ENCODE results near the gene SLC3A2.

DNA sequence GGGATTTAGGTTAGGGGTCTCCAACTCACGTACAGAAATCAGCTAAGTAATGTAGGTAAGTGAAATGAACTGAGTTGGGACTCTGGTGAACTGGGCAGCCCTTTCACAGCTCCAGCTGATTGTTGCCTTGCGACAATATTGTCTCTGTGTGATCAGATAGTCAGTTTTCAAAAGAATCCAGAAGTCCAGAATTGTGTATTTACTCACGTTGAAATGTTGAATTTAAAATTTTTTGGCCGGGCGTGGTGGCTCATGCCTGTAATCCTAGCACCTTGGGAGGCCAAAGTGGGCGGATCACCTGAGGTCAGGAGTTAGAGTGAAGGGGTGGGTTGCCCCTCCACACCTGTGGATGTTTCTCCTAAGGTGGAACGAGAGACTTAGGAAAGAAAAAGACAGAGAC lies 22.5 kb upstream of the SLC3A2 start:
- TF ChIP-seq, protein P1, sequence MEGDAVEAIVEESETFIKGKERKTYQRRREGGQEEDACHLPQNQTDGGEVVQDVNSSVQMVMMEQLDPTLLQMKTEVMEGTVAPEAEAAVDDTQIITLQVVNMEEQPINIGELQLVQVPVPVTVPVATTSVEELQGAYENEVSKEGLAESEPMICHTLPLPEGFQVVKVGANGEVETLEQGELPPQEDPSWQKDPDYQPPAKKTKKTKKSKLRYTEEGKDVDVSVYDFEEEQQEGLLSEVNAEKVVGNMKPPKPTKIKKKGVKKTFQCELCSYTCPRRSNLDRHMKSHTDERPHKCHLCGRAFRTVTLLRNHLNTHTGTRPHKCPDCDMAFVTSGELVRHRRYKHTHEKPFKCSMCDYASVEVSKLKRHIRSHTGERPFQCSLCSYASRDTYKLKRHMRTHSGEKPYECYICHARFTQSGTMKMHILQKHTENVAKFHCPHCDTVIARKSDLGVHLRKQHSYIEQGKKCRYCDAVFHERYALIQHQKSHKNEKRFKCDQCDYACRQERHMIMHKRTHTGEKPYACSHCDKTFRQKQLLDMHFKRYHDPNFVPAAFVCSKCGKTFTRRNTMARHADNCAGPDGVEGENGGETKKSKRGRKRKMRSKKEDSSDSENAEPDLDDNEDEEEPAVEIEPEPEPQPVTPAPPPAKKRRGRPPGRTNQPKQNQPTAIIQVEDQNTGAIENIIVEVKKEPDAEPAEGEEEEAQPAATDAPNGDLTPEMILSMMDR (conservative IDR thresholded peaks at IDR 0.05) = no peak
- TF ChIP-seq EZH2 (IDR thresholded peaks at IDR 0.05; ENCODE audit: low read depth) = no peak
